Measurements from ENCODE around the gene PTPRK.
A peak's percentile ranks its signal among the peaks of the same experiment; 100 is the strongest.
"Not testable (repeated sequence)": the region's sequence is repeated elsewhere in the genome, so short reads cannot be mapped to it uniquely, and the experiment has no call there.

PTPRK gene

DNA sequence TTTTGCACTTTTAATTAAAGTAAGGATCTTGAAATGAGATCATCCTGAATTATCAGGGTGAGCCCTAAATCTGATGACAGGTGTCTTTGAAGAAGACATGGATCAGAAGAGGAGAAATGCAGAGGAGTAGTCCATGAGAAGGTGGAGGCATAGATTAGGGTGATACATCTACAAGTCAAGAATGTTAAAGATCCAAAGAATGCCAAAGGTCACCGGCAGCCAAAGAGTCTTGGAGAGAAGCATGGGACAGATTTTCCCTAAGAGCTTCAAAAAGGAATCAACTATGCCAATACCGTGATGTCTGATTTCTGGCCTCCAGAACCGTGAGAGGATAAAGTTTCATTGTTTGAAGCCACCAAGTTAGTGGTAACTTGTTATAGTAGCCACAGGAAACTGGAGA is 560.5 kb downstream of the PTPRK start:
- no peak for DNase-seq (ENCODE audit: low read depth, low spot score)

DNA sequence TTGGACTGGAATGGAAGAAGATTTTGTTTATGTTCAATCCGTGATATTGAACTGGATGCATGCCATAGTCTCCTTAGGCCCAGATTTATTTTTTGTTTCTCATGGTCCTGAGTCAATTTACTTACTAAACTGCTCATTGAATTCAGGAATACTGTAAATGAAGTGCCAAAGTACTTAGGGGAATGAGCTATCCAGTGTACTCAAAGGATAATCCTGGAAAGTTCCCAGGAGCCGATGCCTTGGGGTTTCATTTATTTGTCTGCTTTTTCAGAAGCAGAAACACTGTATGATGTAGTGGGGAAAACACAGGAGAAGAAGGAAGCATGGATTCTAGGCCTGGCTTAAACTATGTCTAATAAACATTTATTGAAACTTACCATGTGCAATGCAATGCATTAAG is 563.4 kb downstream of the PTPRK start:
- no peak for DNase-seq (ENCODE audit: low read depth, low spot score)

DNA sequence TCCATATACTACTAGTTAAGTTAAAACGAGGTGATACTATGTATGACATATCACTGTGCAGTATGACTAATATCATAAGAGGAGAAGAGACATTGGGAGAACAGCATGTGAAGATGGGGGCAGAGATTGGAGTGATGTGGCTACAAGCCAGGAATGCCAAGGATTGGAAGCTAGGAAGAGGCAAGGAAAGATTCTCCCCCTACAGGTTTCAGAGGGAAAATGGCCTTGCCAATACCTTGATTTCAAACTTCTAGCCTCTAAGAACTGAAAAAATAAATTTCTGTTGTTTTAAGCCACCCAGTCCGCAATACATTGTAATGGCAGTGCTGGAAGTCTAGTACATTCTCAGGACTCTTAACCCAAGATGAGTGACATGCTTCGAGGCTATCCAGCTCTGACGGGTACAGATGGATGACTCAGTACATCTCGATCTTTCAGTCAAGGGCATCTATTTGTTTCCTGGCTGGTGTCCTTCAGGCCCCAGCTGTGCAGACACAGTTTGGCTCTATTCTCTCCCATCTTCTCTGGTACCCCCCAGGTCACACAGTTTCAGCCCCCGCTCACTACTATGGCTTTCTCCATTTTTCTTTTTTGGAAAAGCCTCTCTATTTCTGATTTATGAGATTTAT is 564.0 kb downstream of the PTPRK start:
- DNase-seq (ENCODE audit: low read depth, low spot score), result no peak

DNA sequence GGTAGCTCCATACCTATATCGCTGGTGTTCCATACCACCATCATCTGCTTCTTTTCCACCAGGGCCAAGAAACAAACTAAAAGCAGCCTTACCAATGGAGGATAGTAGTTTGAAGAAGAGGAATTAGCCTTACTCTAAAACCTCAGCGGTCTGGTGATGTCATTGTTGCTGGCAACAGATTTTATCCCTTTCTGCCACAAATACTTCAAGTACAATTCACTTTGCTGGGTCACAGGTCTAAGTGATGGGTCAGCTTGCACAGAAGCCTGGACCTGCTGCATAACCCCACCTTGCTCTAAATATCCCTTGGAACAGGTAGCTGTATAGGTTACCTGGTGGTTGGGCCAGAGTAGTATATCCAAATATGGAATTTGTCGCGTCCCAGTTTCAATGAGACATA is 566.3 kb downstream of the PTPRK start:
- no peak for DNase-seq (ENCODE audit: low read depth, low spot score)

DNA sequence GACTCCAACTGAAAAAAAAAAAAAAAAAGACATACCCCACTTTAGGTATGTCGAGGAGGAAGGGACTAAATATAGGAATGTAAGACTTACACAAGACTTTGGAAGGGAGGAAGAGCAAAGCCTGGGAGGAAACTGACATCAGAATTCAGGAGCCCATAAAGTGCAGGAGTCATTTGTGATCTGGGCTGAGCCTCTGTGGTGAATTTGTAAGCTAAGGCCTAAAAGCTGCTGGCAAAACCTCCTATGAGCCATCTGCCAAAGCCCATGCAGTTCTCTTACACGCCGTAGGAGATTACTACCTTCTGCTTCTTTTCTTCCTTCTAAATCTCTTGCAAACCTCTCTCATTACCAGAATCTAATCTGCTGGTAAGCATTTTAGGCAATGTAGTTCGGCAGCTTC is 567.6 kb downstream of the PTPRK start:
- DNase-seq (ENCODE audit: low read depth, low spot score), result no peak

DNA sequence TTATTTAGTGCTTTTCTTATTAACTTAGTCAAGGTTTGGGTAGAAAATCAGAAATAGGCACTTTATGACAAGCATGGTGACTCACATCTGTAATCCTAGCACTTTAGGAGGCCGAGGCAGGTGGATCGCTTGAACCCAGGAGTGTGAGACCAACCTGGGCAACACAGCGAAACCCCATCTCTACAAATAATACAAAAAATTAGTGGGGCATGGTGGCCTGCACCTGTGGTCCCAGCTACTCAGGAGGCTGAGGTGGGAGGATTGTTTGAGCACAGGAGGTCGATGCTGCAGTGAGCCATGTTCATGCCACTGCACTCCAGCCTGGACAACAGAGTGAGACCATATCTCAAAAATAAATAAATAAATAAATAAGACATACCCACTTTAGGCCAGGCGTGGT is 568.2 kb downstream of the PTPRK start:
- DNase-seq (ENCODE audit: low read depth, low spot score), result no peak

DNA sequence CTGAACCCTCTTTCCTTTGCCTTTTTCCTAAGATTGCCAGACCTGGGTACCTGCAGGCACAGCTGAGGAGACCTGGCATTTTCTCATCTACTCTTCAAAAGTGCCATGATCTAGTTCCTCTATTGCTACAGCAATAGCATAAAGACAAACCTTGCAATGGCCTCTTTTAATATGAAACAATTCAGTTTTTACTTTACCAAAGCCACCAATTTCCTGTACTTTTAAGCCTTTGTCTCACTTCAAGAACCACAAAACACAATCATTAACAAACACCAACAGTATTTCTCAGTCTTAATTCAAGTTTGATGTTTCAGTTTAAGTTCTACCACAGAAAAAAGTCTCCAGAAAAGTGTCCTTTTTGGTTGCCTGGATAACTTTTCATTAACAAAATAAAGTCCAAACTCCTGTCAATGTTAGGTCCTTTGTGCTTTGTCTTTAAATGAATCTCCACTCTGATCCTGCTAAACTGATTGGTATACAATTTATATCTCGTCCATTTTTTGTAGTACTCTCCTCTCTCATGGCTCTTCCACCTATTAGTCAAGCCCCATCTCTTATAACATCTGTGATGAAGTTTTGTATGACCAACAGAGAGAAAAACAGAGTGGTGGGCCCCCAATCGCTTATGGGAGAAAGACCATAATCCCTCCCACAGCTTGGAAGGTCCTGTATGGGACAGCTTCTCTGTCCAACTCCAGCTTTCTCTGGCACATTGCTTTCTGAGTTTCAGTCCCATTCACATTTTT is 569.1 kb downstream of the PTPRK start:
- DNase-seq (ENCODE audit: low read depth, low spot score), result no peak

DNA sequence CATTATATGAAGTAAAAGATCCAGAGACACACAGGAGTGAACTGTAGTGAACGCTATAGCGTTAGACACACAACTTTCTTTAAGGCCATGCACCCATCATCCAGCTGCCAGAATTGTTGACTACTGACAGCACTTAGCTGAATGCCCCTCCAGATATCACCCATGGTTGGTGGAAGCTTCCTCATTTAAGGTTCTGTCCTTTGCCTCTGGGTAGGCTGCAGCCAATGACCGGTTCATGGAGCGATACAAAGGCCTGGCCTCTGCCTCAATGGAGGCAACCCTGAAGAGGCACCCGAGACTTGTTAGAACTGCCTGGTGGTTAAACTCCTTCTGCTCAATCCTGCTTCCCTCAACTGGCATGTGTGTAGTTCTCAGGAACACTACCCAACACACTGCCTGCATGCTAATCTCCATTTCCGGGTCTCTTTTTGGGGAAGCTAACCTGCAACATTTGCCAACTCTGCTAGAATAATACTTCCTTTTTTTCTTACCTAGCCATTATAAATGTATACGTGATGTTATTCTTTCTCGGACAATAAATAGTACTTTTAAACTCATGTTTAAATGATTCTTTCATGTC is 569.7 kb downstream of the PTPRK start:
- no peak for DNase-seq (ENCODE audit: low read depth, low spot score)

DNA sequence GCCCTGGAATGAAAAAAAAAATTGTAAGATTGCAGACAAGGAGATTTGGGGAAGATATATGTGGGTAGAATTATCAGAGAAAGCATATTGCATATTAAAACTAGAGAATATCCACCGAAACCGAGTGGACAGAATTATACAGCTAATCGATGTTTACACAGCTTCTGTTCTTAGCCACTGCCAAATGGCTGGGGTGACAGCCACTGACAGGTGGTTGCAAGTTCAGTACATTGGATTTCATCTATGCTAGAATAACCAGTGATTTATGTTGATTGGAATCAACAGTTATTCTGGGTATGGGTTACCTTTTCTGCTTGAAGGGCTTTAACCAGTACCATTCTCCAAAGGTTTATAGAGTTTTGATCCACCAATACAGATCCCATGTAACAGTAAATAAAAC is 571.1 kb downstream of the PTPRK start:
- no peak for DNase-seq (ENCODE audit: low read depth, low spot score)

DNA sequence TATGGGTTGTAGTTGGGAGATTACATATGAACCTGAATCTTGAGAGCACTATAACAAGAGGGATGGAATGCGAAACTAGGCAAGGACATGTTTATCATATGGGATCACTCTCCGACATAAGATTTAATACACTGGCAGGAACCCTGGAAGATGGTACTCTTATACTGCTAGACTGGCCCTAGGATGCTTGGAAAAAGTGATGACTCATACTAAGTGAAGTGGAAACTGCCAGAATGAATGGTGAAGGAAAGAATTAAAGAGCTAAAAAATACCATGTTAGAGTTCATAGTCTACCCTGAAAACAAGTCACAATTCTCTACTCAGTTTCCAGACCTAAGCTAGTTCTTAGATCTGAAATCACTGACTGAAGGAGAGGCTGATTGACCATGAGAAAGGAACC is 574.0 kb downstream of the PTPRK start:
- no peak for DNase-seq (ENCODE audit: low read depth, low spot score)

DNA sequence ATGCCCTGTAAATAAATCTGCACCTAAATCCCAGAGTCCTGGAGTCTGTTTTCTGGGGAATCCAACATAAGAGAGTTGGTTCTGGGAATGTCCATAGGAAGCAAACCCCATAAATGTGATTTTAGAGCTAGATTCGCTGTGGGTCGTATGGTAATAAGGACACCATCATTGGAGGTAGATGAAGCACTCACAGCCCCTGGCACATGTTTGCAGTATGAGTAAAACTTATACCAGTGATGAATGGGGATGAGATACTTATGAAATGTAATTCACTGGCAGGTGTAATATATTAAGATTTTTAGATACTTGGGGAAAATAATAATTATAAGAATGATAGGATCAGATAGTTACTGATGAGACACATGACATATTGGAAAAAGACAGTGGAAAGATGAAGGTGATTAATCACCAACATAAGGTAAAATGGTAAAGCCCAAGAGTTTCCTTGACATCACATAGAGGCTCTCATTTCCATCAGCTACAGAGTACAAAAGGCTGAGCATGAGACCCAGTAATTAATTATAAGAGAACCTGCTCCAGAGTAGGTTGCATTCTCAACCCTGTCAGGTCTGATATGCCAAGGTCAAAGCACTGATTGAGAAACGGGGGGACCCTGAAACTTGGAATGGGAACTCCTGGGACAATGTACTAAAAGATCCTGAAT is 574.8 kb downstream of the PTPRK start:
- DNase-seq (ENCODE audit: low read depth, low spot score), result no peak

DNA sequence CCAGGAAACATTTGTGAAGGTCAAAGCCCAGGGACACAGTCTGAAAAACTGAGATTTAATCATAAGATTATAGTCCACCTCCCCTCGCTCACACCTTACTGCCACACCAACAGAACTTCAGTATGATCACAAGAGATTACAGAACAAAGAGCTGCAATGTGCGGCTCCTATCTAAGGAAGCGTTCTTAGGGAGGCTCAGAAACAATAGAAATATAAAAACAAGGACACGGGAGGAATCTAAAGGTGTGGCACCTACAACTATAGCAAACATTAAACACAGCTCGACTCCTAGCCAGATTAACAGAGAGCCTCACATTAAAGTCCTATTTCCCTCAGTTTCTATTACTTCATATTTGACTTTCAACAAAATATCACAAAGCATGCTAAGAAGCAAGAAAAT is 579.2 kb downstream of the PTPRK start:
- no peak for DNase-seq (ENCODE audit: low read depth, low spot score)

DNA sequence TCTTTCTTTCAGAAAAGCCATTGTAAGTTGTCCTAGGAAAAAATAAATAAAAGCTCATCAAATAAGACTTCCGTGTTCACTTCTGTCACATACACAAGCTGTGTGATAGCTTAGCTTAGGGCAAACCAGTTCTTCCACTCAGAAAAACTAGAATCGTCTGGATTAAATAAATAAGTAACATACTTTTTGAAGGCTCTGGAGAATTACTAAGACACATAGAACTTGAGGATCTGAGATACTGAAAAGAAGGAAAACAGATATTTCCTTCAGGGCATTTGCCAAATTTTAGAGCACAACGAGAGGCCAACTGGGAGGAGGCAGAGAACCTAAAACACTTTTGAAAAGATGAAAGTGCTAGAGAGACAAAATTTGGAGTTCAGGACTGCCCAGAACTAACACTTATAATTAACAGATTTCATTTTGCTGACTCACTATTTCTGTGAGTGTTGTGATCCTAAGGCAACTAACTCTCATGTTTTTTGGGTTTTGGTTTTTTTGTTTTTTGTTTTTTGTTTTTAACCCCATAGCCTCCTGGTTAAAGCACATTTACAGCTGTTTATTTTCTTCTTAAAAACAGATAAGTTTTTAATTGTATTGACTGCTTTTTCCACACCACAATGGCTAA is 580.8 kb downstream of the PTPRK start:
- no peak for DNase-seq (ENCODE audit: low read depth, low spot score)

DNA sequence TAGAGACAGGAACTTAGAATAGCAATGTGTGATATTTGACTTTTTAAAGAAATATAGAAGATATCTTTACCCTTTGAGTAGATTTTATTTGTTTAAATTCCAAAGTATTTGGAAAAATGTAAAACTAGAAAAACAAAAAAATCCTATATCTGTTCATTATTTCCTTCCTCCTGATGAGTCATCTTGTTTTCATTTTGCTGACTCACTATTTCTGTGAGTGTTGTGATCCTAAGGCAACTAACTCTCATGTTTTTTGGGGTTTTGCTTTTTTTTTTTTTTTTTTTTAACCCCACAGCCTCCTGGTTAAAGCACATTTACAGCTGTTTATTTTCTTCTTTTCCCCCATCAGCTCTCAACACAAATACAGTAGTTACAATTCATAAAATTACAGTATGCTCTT is 581.7 kb downstream of the PTPRK start:
- DNase-seq (ENCODE audit: low read depth, low spot score), result peak; percentile 20

DNA sequence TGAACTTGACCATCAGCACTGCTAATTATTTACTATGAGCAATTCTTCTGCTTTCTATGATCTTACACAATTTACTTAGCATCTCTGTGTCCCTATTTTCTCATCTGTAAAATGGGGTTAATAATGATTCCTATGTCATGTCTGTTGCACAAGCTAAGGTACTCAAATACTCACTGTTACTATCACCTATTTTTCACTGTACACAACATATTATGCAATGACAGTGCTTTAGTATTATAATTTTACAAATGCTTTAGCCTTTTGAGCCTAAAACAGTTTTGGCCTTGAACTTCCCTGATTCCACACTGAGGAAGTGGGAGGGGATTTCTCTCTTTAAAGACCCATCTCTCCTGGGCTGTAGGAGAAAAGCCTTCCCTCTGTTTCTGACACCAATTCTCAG is 582.7 kb downstream of the PTPRK start:
- no peak for DNase-seq (ENCODE audit: low read depth, low spot score)

DNA sequence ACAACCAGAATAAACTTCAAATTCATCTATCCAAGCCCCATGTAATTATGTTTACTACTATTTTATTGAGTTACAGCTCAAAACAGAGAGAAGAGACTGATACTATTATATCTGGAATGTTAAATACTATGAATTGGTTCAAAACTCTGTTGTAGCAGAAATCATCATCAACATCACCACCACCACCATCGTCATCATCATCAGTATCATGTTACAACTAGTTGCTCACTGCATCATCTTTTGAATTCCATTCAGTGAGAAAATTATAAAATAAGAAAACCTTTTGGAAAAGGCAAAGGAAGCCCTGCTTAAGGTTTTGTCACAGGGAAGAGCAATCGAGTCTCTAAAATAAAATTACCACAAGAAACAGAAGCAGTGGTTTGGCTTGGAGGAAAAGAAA is 583.3 kb downstream of the PTPRK start:
- no peak for DNase-seq (ENCODE audit: low read depth, low spot score)

DNA sequence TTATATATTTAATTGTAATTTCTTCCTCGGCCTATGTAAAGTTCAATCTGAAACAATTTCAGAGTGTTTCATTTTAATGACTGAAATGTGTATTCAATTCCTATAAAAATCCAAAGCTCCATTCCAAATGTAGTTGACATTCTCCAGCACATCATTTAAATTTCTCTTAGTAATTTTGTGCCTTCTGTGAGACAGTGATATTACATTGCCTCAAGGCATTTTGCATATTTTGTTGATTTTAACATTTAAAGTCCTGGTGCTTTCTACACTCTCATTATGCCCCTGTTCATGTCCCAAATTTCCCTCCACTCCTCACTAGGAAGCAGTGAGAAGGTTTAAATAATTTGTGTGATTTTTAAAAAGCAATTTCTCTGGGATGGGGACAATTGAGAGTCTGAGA is 585.4 kb downstream of the PTPRK start:
- no peak for DNase-seq (ENCODE audit: low read depth, low spot score)

DNA sequence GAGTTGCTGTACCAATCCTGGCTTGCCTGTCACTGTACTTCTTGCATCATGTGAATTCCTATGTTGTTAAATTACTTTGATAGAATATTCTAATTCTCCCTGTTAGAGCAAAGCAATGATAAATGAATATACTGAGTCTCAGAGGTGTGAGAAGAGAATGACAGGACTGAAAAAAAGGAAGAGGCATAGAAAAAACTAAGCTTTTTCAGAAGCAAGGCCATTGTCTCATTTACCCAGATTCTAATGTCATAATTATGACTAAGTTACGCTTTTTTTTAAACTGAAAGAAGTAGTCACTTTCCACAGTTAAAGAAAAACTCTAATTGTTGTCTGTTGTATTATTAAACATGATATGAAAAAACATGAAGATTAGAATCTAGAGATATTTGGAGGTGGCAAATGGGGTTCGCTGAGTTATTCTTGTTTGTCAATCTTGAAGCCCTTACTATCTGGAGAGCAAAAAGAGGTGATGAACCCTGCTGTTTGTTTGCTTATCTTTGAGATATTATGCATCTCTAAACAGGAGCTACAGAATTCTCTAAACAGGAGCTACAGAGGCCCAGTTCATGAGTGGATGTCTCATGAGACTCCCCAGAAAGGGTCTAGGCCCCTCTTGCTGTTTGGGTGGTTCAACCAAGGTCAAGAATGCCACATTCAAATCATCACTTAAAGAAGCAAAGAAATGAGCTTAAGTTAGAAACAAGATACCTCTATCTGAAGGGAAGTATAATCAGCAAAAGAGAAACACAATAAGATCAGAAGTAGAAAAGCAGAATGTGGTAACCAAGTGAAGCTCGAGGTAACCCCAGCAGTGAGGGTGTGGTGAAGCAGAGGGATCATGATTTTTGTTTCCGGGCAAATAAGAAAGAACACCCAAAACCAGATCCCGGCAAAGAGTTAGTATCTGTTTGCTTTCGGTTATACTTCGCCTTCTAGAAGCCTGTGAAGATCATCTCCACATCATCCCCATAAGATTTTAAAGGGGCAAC is 586.3 kb downstream of the PTPRK start:
- DNase-seq (ENCODE audit: low read depth, low spot score), result no peak

DNA sequence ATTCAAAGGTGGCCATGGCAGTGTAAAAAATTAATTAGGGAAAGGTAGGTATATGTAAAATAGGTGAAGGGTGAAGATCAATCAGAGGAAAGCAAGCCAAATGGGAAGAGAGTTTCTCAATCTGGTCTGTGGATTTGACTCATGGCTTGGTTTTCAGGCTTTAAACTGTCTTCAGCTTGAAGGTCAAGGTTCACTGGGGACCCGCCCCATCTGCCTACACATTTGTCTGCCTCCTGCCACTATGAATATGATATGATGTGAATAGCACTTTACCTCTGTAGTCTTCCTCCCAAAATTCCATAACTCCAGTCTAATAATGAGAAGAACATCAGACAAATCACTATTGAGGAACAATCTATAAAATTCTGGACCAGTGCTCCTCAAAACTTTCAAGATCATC is 587.3 kb downstream of the PTPRK start:
- DNase-seq (ENCODE audit: low read depth, low spot score), result no peak

DNA sequence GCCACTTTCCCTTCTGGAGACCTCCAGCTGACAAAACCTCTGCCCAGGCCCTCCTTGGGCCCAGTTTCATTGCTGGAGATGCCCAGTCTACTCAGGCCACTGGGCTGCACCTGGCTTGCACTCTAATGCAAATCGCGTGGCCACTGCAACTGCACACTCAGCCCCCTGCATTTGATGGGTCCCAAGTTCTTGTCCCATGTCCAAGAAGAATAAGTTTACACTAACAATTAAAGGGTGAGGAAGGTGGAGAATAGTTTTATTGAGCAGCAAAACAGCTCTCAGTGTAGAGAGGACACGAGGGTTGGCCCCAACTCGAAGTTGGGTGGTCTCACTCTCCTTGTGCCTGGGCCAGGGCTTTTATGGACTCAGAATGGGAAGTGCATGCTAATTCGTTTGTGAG is 587.7 kb downstream of the PTPRK start:
- DNase-seq (ENCODE audit: low read depth, low spot score), result no peak

DNA sequence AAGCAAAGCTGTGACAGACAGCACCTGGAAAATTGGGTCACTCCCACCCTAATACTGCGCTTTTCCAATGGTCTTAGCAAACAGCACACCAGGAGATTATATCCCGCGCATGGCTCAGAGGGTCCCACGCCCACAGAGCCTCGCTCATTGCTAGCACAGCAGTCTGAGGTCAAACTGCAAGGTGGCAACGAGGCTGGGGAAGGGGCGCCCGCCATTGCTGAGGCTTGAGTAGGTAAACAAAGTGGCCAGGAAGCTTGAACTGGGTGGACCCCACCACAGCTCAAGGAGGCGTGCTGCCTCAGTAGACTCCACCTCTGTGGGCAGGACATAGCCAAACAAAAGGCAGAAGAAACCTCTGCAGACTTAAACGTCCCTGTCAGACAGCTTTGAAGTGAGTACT is 594.0 kb downstream of the PTPRK start:
- DNase-seq (ENCODE audit: low read depth, low spot score), result not testable (repeated sequence)
